Mucosa of stomach (tissue), 1 donor: Measurements from ENCODE around the gene TNFRSF21.
"Not testable (repeated sequence)": the region's sequence is repeated elsewhere in the genome, so short reads cannot be mapped to it uniquely, and the experiment has no call there.

ENCODE experiments used
- H3K27me3 ChIP-seq: one replicate; pipeline ENCODE4 v1.7.0; 2013; ENCODE audit warnings: mild to moderate bottlenecking, low read length; ENCODE audit not compliant: control insufficient read depth, insufficient read depth
- H3K36me3 ChIP-seq: one replicate; pipeline ENCODE4 v1.7.0; 2013; ENCODE audit warnings: low read length; ENCODE audit not compliant: control insufficient read depth, insufficient read depth
- H3K4me1 ChIP-seq: one replicate; pipeline ENCODE4 v1.7.0; 2013; ENCODE audit warnings: mild to moderate bottlenecking, low read length; ENCODE audit not compliant: control insufficient read depth, insufficient read depth
- H3K4me3 ChIP-seq: one replicate; pipeline ENCODE4 v1.7.0; 2013; ENCODE audit warnings: low read length
- H3K9ac ChIP-seq: one replicate; pipeline ENCODE4 v1.7.0; 2013; ENCODE audit warnings: mild to moderate bottlenecking, low read length, moderate library complexity
- H3K9me3 ChIP-seq: one replicate; pipeline ENCODE4 v1.7.0; 2013; ENCODE audit warnings: mild to moderate bottlenecking, low read length, moderate library complexity; ENCODE audit not compliant: control insufficient read depth
- donor health status: Pancreatic carcinoma.

Gene TNFRSF21

GRCh38 chr6:47276377-47276776 is 33.3 kb downstream of the TNFRSF21 start:
- Histone ChIP-seq H3K4me1 (peaks cover 5% of the 10 kb centered on the region), H3K4me3 (no peak overlapping the region), H3K9ac (no peak overlapping the region), H3K9me3 (no peaks in the 10 kb centered on the region), H3K27me3 (no peaks in the 10 kb centered on the region), H3K36me3 (no peaks in the 10 kb centered on the region)

GRCh38 chr6:47275640-47276039 is 34.1 kb downstream of the TNFRSF21 start:
- no peaks in the 10 kb centered on the region for H3K27me3 ChIP-seq
- H3K4me1 ChIP-seq, result peaks cover 5% of the 10 kb centered on the region
- H3K36me3 ChIP-seq, result no peaks in the 10 kb centered on the region
- H3K4me3 ChIP-seq, result no peak overlapping the region
- no peak overlapping the region for H3K9ac ChIP-seq
- H3K9me3 ChIP-seq, result no peaks in the 10 kb centered on the region

- not testable (repeated sequence) for H3K9ac ChIP-seq, H3K27me3 ChIP-seq, H3K4me1 ChIP-seq, H3K36me3 ChIP-seq, H3K9me3 ChIP-seq, H3K4me3 ChIP-seq
Measured at GRCh38 chr6:47275132-47275531, 34.6 kb downstream of the TNFRSF21 start.

- Histone ChIP-seq H3K9ac (no peak overlapping the region), H3K36me3 (no peaks in the 10 kb centered on the region), H3K9me3 (no peaks in the 10 kb centered on the region), H3K4me1 (peaks cover 5% of the 10 kb centered on the region), H3K4me3 (no peak overlapping the region), H3K27me3 (no peaks in the 10 kb centered on the region)
Measured at GRCh38 chr6:47268572-47269187, 41.0 kb downstream of the TNFRSF21 start.

- Histone ChIP-seq H3K36me3 (no peaks in the 10 kb centered on the region), H3K9ac (no peak overlapping the region), H3K4me3 (no peak overlapping the region), H3K9me3 (no peaks in the 10 kb centered on the region), H3K4me1 (peaks cover 5% of the 10 kb centered on the region), H3K27me3 (no peaks in the 10 kb centered on the region)
Measured at GRCh38 chr6:47267301-47267700, 42.4 kb downstream of the TNFRSF21 start.

- H3K9me3 ChIP-seq, result no peaks in the 10 kb centered on the region
- no peak overlapping the region for H3K4me3 ChIP-seq
- H3K4me1 ChIP-seq, result peaks cover 5% of the 10 kb centered on the region
- no peak overlapping the region for H3K9ac ChIP-seq
- H3K27me3 ChIP-seq, result no peaks in the 10 kb centered on the region
- no peaks in the 10 kb centered on the region for H3K36me3 ChIP-seq
Measured at GRCh38 chr6:47265971-47266370, 43.7 kb downstream of the TNFRSF21 start.

GRCh38 chr6:47264775-47265184 is 44.9 kb downstream of the TNFRSF21 start:
- H3K36me3 ChIP-seq, result no peaks in the 10 kb centered on the region
- no peak overlapping the region for H3K9ac ChIP-seq
- H3K4me1 ChIP-seq, result peaks cover 5% of the 10 kb centered on the region
- H3K9me3 ChIP-seq, result no peaks in the 10 kb centered on the region
- no peaks in the 10 kb centered on the region for H3K27me3 ChIP-seq
- H3K4me3 ChIP-seq, result no peak overlapping the region

GRCh38 chr6:47263268-47263667 is 46.4 kb downstream of the TNFRSF21 start:
- Histone ChIP-seq H3K36me3 (no peaks in the 10 kb centered on the region), H3K9ac (no peak overlapping the region), H3K4me3 (no peak overlapping the region), H3K4me1 (no peaks in the 10 kb centered on the region), H3K27me3 (no peaks in the 10 kb centered on the region), H3K9me3 (no peaks in the 10 kb centered on the region)

- H3K4me1 ChIP-seq, result no peaks in the 10 kb centered on the region
- no peak overlapping the region for H3K9ac ChIP-seq
- no peaks in the 10 kb centered on the region for H3K27me3 ChIP-seq
- H3K4me3 ChIP-seq, result no peak overlapping the region
- no peaks in the 10 kb centered on the region for H3K36me3 ChIP-seq
- H3K9me3 ChIP-seq, result no peaks in the 10 kb centered on the region
Measured at GRCh38 chr6:47262231-47262630, 47.5 kb downstream of the TNFRSF21 start.

- no peaks in the 10 kb centered on the region for H3K4me1 ChIP-seq
- no peaks in the 10 kb centered on the region for H3K36me3 ChIP-seq
- H3K9ac ChIP-seq, result no peak overlapping the region
- no peaks in the 10 kb centered on the region for H3K27me3 ChIP-seq
- H3K4me3 ChIP-seq, result no peak overlapping the region
- H3K9me3 ChIP-seq, result no peaks in the 10 kb centered on the region
Measured at GRCh38 chr6:47261191-47261590, 48.5 kb downstream of the TNFRSF21 start.

GRCh38 chr6:47260021-47260420 is 49.7 kb downstream of the TNFRSF21 start:
- no peak overlapping the region for H3K4me3 ChIP-seq
- H3K27me3 ChIP-seq, result no peaks in the 10 kb centered on the region

GRCh38 chr6:47258724-47259347 is 50.9 kb downstream of the TNFRSF21 start:
- H3K27me3 ChIP-seq, result no peaks in the 10 kb centered on the region
- H3K36me3 ChIP-seq, result no peaks in the 10 kb centered on the region
- H3K9ac ChIP-seq, result no peak overlapping the region

More at GRCh38 chr6:47260021-47260420, 49.7 kb downstream of the TNFRSF21 start:
- no peak overlapping the region for H3K9ac ChIP-seq
- no peaks in the 10 kb centered on the region for H3K4me1 ChIP-seq
- no peaks in the 10 kb centered on the region for H3K9me3 ChIP-seq
- H3K36me3 ChIP-seq, result no peaks in the 10 kb centered on the region

More at GRCh38 chr6:47258724-47259347, 50.9 kb downstream of the TNFRSF21 start:
- H3K4me1 ChIP-seq, result no peaks in the 10 kb centered on the region
- no peak overlapping the region for H3K4me3 ChIP-seq
- H3K9me3 ChIP-seq, result no peaks in the 10 kb centered on the region
